Ramos (cell line): Measurements from ENCODE around the gene CPT2.

Experiments
- in situ Hi-C: fragments of 300-500 bp; cut with MboI; formaldehyde crosslinking; loops from one replicate; pipeline ENCODE4 v1.14.3; 2022; ENCODE audit warnings: low sequenced_read_pairs; ENCODE audit not compliant: unreplicated experiment

CPT2 gene

DNA sequence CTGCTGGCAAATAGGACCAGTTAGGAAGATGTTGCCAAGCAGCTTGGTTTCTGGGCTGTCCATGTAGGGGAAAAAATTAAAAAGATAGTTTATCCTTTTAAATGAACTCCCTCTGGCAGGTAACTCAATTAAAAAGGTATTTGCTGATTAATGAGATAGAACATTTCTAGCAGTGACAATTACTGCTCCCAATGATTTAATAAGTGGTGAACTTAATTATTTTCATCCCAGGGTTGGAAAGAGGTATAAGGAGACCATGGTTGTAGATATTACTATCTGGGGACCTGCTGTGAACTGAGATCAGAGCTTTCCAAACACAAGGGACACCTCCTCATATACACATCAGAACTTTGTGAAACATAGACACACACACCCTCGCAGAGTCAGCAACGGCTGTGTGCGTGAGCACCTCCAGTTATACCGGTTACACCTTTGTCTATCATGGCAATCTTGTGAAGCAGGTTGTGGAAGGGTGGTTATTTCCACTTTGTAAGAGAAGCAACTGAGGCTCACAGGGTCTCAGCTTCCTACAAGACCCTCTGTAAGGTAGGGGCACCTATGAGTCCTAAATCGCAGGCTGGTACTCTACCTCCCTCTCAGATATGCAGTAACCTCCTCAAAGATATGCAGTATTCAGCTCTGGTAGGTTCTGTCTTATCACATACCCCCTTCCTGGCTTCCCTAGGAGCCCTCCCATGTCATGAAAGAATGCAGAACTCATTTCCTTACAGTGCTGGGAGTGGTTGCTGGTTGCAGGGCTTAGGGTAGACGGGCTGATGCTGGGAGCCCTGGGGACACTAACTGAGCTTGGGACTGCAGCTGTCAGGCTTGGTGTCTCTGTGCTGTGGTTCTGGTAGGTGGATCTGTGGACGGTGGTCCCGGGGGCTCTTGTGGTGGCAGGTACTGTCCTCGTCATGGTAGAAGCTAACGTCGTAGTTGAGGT, 60.2 kb downstream of the CPT2 start:
- in situ Hi-C loops = no loop called here

- in situ Hi-C loops = no loop called here
These were observed 60.9 kb downstream of the CPT2 start for GRCh38 chr1:53257454-53258081.

DNA sequence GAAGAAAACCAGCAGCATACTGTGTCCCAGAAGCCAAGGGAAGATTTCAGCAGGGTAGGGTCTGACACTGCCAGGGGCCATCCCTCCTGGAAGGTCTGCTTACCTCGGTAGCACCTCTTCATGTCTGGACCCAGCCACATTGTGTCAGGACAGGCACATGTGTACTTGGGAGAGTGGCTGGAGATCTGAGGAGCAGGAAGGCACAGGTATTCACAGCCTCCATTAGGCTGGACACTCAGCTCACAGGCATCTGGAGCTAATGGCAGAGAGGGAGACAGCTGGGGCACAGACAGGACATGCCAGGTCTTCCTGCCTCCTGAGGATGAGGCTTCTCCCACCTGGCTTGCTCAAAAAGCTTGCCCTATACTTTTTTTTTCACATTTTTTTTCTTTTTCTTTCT, 61.6 kb downstream of the CPT2 start:
- in situ Hi-C loops = no loop called here

DNA sequence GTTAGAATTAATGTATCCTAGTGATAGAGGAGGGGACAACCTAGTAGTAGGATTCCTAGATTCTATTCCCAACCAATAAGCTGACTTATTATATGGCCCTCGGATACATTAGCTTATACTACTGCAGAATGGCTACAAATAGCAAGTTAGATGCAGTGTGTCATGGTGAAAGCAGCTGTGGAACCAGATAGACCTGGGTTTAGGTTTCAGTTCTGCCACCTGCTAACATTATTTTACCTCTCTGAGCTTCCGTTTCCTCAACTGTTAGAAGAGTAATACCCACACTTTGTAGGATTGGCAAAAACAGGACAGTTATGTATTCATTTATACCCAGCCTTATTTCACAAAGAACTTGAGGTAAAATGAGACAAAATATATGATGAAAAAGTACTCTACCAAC, 63.3 kb downstream of the CPT2 start:
- in situ Hi-C loops = no loop called here

- in situ Hi-C loops = no loop called here
These were observed 64.1 kb downstream of the CPT2 start for GRCh38 chr1:53260631-53261247.

DNA sequence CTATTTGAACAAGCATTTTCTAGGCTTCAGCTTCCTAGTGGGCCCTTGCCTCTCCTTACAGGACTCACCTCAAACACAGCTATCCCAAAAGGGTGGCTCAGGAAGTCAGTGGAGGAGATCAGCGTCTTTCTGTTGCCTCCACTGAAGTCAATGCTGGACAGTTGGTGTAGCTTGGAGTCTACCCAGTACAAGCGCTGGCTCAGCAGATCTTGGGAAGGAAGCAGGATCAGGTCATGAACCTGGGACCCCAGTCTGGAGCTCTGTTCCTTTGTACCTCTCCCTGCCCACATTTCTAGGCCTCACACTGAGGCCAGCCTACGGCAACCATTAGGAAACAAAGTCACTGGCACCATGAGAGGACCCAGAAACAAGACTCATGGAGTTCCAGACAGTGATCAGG, 65.4 kb downstream of the CPT2 start:
- in situ Hi-C loops = no loop called here
